Testis (tissue), 3 donors: ENCODE measurements around the gene CA10. TPM values are rescaled to one million over a fixed set of nuclear protein-coding genes. Genes with fewer than 3 reads are reported as not detected.

ENCODE experiments used
- DNase-seq: peaks from one replicate; pipeline ENCODE4 v3.0.0-alpha.2; 2019
- H3K27ac ChIP-seq, 2 donors: fragments of 200-600 bp; sonication (generic); one replicate each; pipeline ENCODE4 v1.5.1; 2019
- H3K27me3 ChIP-seq: fragments of 200-600 bp; sonication (generic); one replicate; pipeline ENCODE4 v1.5.1; 2019
- H3K36me3 ChIP-seq: fragments of 200-600 bp; sonication (generic); one replicate; pipeline ENCODE4 v1.5.1; 2017; ENCODE audit warnings: low read depth; ENCODE audit errors: missing control alignments
- H3K4me1 ChIP-seq: fragments of 200-600 bp; sonication (generic); one replicate; pipeline ENCODE4 v1.5.1; 2019
- H3K4me3 ChIP-seq, 2 donors: fragments of 200-600 bp; sonication (generic); one replicate each; pipeline ENCODE4 v1.5.1; 2017 to 2019
- H3K9me3 ChIP-seq: fragments of 200-600 bp; sonication (generic); one replicate; pipeline ENCODE4 v1.5.1; 2017
- POLR2A ChIP-seq: fragments of 450-650 bp; IDR thresholded peaks from one replicate; pipeline ENCODE4 v1.6.1; 2017; ENCODE audit warnings: antibody characterized with exemption, mild to moderate bottlenecking, moderate library complexity
- WGBS, 2 donors: methylation state at CpG; one replicate each; pipeline ENCODE4 v1.1.5; 2018; 5-methylcytosine and 5-hydroxymethylcytosine counted together
- intact Hi-C: fragments of 100-400 bp; cut with DNase I; formaldehyde crosslinking; loops from one replicate; pipeline ENCODE4 v1.15.1; 2023; ENCODE audit warnings: low total_unique reads
- polyA plus RNA-seq: library from polyadenylated mRNA; stranded (reverse); fragments of 350-450 nt; fragmentation: Illumina TruSeq; extraction: RNeasy Lipid Tissue Mini Kit (QIAGEN cat#74804); gene quantifications from one replicate; pipeline ENCODE4 v1.2.3, GENCODE V29; 2014; ENCODE audit warnings: low read depth, low replicate concordance; ENCODE audit not compliant: insufficient read depth
- total RNA-seq, 2 donors: library from RNA; depleted of rRNA; stranded (reverse); fragments of >200 nt; gene quantifications; one replicate each; pipeline ENCODE4 v1.2.3, GENCODE V29; 2016
- TF ChIP-seq, protein P1 (sequence below), 3 experiments: fragments of 450-650 bp in 2 of 3; fragments of 200-600 bp in 1 of 3; sonication (generic) in 1 of 3; IDR thresholded peaks; one replicate each; pipeline ENCODE4 v1.5.1; 2016 to 2019; ENCODE audit warnings: antibody characterized with exemption in 3 of 3, mild to moderate bottlenecking in 2 of 3, moderate library complexity in 1 of 3

Gene CA10
- total and polyA plus RNA-seq, 3 donors from 2014 or later: 5.0 to 30.7 (median 5.3) TPM

DNA sequence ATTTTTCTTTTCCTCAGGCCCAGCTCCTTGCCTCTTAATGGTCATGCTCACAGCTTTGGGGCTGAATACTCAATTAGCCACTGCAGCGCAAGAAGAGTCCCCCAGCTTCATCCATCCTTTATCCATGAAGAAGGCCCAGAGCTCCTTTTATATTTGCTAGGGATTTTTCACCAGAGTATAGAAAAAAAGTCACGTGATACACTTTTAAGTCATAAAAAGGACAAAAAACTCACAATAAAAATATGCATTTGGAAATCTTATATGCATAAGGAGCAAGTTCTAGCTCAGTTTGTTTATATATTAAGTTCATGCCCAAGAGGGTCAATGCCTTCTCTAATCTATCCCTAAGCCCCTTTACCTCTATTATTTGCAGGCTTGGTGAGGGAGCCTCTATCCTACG, 254.1 kb downstream of the CA10 start:
- H3K36me3 ChIP-seq: no peaks in the 10 kb centered on the region
- TF ChIP-seq POLR2A: no peak
- TF ChIP-seq, protein P1, sequence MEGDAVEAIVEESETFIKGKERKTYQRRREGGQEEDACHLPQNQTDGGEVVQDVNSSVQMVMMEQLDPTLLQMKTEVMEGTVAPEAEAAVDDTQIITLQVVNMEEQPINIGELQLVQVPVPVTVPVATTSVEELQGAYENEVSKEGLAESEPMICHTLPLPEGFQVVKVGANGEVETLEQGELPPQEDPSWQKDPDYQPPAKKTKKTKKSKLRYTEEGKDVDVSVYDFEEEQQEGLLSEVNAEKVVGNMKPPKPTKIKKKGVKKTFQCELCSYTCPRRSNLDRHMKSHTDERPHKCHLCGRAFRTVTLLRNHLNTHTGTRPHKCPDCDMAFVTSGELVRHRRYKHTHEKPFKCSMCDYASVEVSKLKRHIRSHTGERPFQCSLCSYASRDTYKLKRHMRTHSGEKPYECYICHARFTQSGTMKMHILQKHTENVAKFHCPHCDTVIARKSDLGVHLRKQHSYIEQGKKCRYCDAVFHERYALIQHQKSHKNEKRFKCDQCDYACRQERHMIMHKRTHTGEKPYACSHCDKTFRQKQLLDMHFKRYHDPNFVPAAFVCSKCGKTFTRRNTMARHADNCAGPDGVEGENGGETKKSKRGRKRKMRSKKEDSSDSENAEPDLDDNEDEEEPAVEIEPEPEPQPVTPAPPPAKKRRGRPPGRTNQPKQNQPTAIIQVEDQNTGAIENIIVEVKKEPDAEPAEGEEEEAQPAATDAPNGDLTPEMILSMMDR (IDR thresholded peaks at IDR 0.05): no peak
- no peaks in the 10 kb centered on the region for H3K9me3 ChIP-seq
- no peak overlapping the region for H3K27ac ChIP-seq
- intact Hi-C loops: no loop called here
- H3K4me3 ChIP-seq: no peak overlapping the region
- DNase-seq: no peak
- no peaks in the 10 kb centered on the region for H3K27me3 ChIP-seq
- WGBS, 2 donors: 83 to 88% methylated on average over 3 of the region's 3 CpGs
- H3K4me1 ChIP-seq: no peaks in the 10 kb centered on the region

DNA sequence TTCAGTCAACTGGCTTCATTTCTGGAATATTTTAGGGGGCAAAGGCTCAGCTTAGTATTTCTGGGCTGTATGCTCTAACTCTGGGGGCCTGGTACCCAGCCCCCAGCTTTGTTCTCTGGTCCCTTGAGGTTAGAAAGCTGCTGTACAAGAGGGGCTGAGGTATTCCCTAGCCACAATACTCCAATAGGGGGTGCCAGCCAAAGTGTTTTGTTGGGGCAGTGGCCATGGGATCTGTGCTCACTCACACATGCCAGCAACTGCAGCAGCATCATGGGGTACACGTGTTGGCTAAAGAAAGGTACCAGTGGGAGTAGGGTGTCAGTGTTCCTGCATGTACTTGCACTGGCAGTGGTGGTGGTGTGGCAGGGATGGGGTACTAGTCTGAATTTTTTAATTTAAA, 257.3 kb downstream of the CA10 start:
- no peaks in the 10 kb centered on the region for H3K9me3 ChIP-seq
- H3K27me3 ChIP-seq: no peaks in the 10 kb centered on the region
- intact Hi-C loops: no loop called here
- H3K27ac ChIP-seq: no peak overlapping the region
- 50 to 65% methylated on average over 1 of the region's 1 CpG for WGBS, 2 donors
- no peak for DNase-seq
- H3K4me1 ChIP-seq: no peaks in the 10 kb centered on the region
- H3K4me3 ChIP-seq: no peak overlapping the region
- TF ChIP-seq POLR2A: no peak
- TF ChIP-seq, protein P1 (IDR thresholded peaks at IDR 0.05): no peak
- no peaks in the 10 kb centered on the region for H3K36me3 ChIP-seq

DNA sequence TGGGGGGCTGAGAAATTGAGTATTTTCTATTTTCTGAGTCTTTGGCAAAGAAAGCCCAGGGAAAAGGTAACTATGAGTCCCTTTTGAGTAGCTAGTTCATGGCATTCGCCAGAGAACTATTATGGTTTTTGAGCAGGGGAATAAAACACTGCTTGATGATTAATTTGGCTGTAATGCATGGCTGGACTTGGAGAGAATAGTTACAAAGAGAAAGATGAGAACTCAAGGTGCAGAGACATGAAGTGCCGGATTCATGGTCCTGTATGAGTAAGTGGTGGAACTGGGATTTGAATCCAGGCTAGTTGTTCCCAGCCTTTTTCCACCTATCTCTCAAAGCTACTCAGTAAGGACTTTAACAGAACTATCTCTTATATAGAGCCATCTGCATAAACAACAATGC, 266.6 kb downstream of the CA10 start:
- TF ChIP-seq, protein P1 (IDR thresholded peaks at IDR 0.05): no peak
- no peak for TF ChIP-seq POLR2A
- H3K36me3 ChIP-seq: no peaks in the 10 kb centered on the region
- no peaks in the 10 kb centered on the region for H3K27me3 ChIP-seq
- WGBS, 2 donors: 89 to 96% methylated on average over 2 of the region's 2 CpGs
- H3K4me3 ChIP-seq: no peak overlapping the region
- DNase-seq: no peak
- H3K27ac ChIP-seq: no peak overlapping the region
- no peaks in the 10 kb centered on the region for H3K9me3 ChIP-seq
- intact Hi-C loops: no loop called here
- no peaks in the 10 kb centered on the region for H3K4me1 ChIP-seq

DNA sequence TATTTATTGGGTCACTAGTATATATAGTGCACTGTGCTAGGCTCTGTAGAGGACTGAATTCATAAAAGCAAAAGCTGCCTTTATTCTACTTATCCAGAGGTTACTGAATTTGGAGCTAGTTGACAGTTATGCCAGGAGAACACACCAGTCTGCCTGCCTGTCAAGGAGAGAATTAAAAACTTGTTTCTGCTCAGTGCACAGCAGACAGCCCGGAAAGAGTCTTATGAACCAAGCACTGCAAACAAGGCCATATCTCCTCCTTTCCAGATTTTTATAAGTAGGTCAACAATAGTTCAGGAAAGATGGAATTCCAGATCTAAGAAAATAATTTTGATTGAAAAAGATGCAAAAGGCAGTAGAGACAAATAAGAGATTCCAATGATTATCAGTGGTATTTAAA, 267.8 kb downstream of the CA10 start:
- intact Hi-C loops: no loop called here
- H3K4me1 ChIP-seq: no peaks in the 10 kb centered on the region
- H3K27me3 ChIP-seq: no peaks in the 10 kb centered on the region
- H3K9me3 ChIP-seq: no peaks in the 10 kb centered on the region
- H3K27ac ChIP-seq: no peak overlapping the region
- no peaks in the 10 kb centered on the region for H3K36me3 ChIP-seq
- WGBS, 2 donors: 88 to 89% methylated on average over 1 of the region's 1 CpG
- H3K4me3 ChIP-seq: no peak overlapping the region
- TF ChIP-seq, protein P1 (IDR thresholded peaks at IDR 0.05): no peak
- no peak for TF ChIP-seq POLR2A
- DNase-seq: no peak

DNA sequence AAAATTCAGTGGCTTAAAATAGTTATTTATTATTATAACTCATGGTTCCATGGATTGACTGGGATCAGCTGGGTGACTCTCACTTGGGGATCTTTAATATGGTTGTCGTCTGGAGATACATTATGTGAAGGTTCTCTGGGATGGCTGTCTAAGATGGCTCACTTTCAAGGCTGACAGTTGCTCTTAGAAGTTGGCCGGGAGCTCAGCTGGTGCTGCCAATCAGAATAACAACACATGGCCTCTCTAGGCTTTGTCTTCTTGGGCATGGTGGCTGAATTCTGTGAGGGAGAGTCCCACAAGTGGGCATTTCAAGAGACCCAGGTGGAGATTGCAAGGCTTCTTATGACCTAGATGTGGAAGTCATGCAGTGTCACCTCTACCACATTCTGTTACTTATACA, 269.7 kb downstream of the CA10 start:
- TF ChIP-seq POLR2A: no peak
- TF ChIP-seq, protein P1 (IDR thresholded peaks at IDR 0.05): no peak
- no peaks in the 10 kb centered on the region for H3K27me3 ChIP-seq
- H3K27ac ChIP-seq: no peak overlapping the region
- no peaks in the 10 kb centered on the region for H3K36me3 ChIP-seq
- no peaks in the 10 kb centered on the region for H3K9me3 ChIP-seq
- no peak for DNase-seq
- 95% methylated on average over 2 of the region's 2 CpGs for WGBS, 2 donors
- intact Hi-C loops: no loop called here
- no peaks in the 10 kb centered on the region for H3K4me1 ChIP-seq
- H3K4me3 ChIP-seq: no peak overlapping the region
